SU-DHL-6 (cell line): ENCODE results near the gene PCMT1.

ENCODE experiments used
- CTCF ChIP-seq: fragments of 200-600 bp; sonication (generic); IDR thresholded peaks from one replicate; pipeline ENCODE4 v1.5.1; 2017; ENCODE audit warnings: antibody characterized with exemption, mild to moderate bottlenecking, low read length, moderate library complexity; ENCODE audit not compliant: insufficient read depth, poor library complexity, severe bottlenecking
- EZH2phosphoT487 ChIP-seq: fragments of 200-600 bp; sonication (generic), shearing (Covaris generic); conservative IDR thresholded peaks from 2 replicates; pipeline ENCODE4 v1.6.1; 2018; ENCODE audit warnings: mild to moderate bottlenecking, antibody characterized with exemption, low read length, moderate library complexity, mixed read lengths

- TF ChIP-seq CTCF: no peak
- no peak for TF ChIP-seq EZH2phosphoT487
Measured at GRCh38 chr6:149847939-149848267, 98.4 kb downstream of the PCMT1 start.
